ENCODE measurements around the gene UFSP1.

UFSP1 gene

GRCh38 chr7:100881136-100881535 lies 8.4 kb downstream of the UFSP1 start:
- H3K27ac ChIP-seq (ENCODE audit: low read depth in 2 of 2, low read length in 2 of 2) = no peak overlapping the region

DNA sequence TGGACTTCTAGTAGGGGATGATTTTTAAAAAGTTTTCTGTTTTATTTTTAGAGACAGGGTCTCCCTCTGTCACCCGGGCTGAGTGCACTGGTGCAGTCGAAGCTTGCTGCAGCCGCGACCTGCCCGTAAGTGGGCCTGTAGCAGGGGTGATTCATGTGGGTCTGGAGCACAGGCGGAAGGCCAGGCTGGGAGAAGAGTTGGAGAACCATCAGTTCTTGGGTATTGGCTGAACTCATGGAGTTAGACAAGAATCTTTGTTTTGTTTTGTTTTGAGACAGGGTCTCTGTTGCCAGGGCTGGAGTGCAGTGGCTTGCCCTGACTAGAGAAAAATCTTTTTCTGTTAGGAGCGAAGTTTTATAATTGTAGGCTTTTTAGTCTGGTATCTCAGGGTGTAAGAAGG lies 8.9 kb downstream of the UFSP1 start:
- Histone ChIP-seq H3K9me3 (ENCODE audit: control insufficient read depth in 2 of 2, low read length in 2 of 2) (no peaks in the 10 kb centered on the region), H3K36me3 (ENCODE audit: control insufficient read depth in 2 of 2, insufficient read depth in 2 of 2, low read length in 2 of 2) (peaks cover 51 to 57% of the 10 kb centered on the region in 2 donors), H3K27ac (ENCODE audit: low read depth in 2 of 2, low read length in 2 of 2) (no peak overlapping the region), H3K9ac (ENCODE audit: low read depth in 1 of 2, low read length in 2 of 2) (no peak overlapping the region), H3K4me1 (ENCODE audit: control insufficient read depth in 2 of 2, insufficient read depth in 2 of 2, low read length in 2 of 2) (peaks cover 9 to 12% of the 10 kb centered on the region in 2 donors), H3K4me3 (ENCODE audit: low read length in 2 of 2) (no peak overlapping the region), H3K27me3 (ENCODE audit: control insufficient read depth in 2 of 2, insufficient read depth in 2 of 2, low read length in 2 of 2) (no peaks in the 10 kb centered on the region)

More at GRCh38 chr7:100881136-100881535, 8.4 kb downstream of the UFSP1 start:
- Histone ChIP-seq H3K4me3 (ENCODE audit: low read length in 2 of 2) (no peak overlapping the region), H3K36me3 (ENCODE audit: control insufficient read depth in 2 of 2, insufficient read depth in 2 of 2, low read length in 2 of 2) (peaks cover 56 to 62% of the 10 kb centered on the region in 2 donors), H3K27me3 (ENCODE audit: control insufficient read depth in 2 of 2, insufficient read depth in 2 of 2, low read length in 2 of 2) (no peaks in the 10 kb centered on the region), H3K9ac (ENCODE audit: low read depth in 1 of 2, low read length in 2 of 2) (no peak overlapping the region), H3K9me3 (ENCODE audit: control insufficient read depth in 2 of 2, low read length in 2 of 2) (no peaks in the 10 kb centered on the region), H3K4me1 (ENCODE audit: control insufficient read depth in 2 of 2, insufficient read depth in 2 of 2, low read length in 2 of 2) (peaks cover 6 to 7% of the 10 kb centered on the region in 2 donors)

GRCh38 chr7:100879685-100880261 lies 9.7 kb downstream of the UFSP1 start:
- no peaks in the 10 kb centered on the region for H3K27me3 ChIP-seq (ENCODE audit: control insufficient read depth in 2 of 2, insufficient read depth in 2 of 2, low read length in 2 of 2)
- no peak overlapping the region for H3K4me3 ChIP-seq (ENCODE audit: low read length in 2 of 2)
- peaks cover 42 to 48% of the 10 kb centered on the region in 2 donors for H3K36me3 ChIP-seq (ENCODE audit: control insufficient read depth in 2 of 2, insufficient read depth in 2 of 2, low read length in 2 of 2)
- no peaks in the 10 kb centered on the region for H3K9me3 ChIP-seq (ENCODE audit: control insufficient read depth in 2 of 2, low read length in 2 of 2)
- no peak overlapping the region for H3K9ac ChIP-seq (ENCODE audit: low read depth in 1 of 2, low read length in 2 of 2)
- H3K4me1 ChIP-seq (ENCODE audit: control insufficient read depth in 2 of 2, insufficient read depth in 2 of 2, low read length in 2 of 2) = peaks cover 12 to 14% of the 10 kb centered on the region in 2 donors
- H3K27ac ChIP-seq (ENCODE audit: low read depth in 2 of 2, low read length in 2 of 2) = no peak overlapping the region

- Histone ChIP-seq H3K36me3 (ENCODE audit: control insufficient read depth in 2 of 2, insufficient read depth in 2 of 2, low read length in 2 of 2) (peaks cover 31 to 42% of the 10 kb centered on the region in 2 donors), H3K27me3 (ENCODE audit: control insufficient read depth in 2 of 2, insufficient read depth in 2 of 2, low read length in 2 of 2) (no peaks in the 10 kb centered on the region), H3K4me1 (ENCODE audit: control insufficient read depth in 2 of 2, insufficient read depth in 2 of 2, low read length in 2 of 2) (peaks cover 17 to 24% of the 10 kb centered on the region in 2 donors), H3K9ac (ENCODE audit: low read depth in 1 of 2, low read length in 2 of 2) (no peak overlapping the region), H3K27ac (ENCODE audit: low read depth in 2 of 2, low read length in 2 of 2) (no peak overlapping the region), H3K4me3 (ENCODE audit: low read length in 2 of 2) (no peak overlapping the region), H3K9me3 (ENCODE audit: control insufficient read depth in 2 of 2, low read length in 2 of 2) (no peaks in the 10 kb centered on the region)
Observed at GRCh38 chr7:100878685-100879084, 10.8 kb downstream of the UFSP1 start.

DNA sequence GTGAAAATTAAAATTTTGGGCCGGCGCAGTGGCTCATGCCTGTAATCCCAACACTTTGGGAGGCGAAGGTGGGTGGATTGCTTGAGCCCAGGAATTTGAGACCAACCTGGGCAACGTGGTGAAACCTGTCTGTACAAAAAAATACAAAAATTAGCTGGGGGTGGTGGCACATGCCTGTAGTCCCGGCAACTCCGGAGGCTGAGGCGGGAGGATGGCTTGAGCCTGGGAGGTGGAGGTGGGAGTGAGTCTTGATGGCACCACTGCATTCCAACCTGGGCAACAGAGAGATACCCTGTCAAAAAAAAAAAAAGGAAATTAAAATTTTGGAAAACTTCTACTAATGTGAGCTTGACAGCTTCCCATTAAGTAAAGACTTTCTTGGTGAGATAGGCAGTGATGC lies 11.5 kb downstream of the UFSP1 start:
- Histone ChIP-seq H3K27me3 (ENCODE audit: control insufficient read depth in 2 of 2, insufficient read depth in 2 of 2, low read length in 2 of 2) (no peaks in the 10 kb centered on the region), H3K9ac (ENCODE audit: low read depth in 1 of 2, low read length in 2 of 2) (no peak overlapping the region), H3K4me3 (ENCODE audit: low read length in 2 of 2) (no peak overlapping the region), H3K4me1 (ENCODE audit: control insufficient read depth in 2 of 2, insufficient read depth in 2 of 2, low read length in 2 of 2) (peaks cover 17 to 24% of the 10 kb centered on the region in 2 donors), H3K36me3 (ENCODE audit: control insufficient read depth in 2 of 2, insufficient read depth in 2 of 2, low read length in 2 of 2) (peaks cover 24 to 35% of the 10 kb centered on the region in 2 donors), H3K27ac (ENCODE audit: low read depth in 2 of 2, low read length in 2 of 2) (no peak overlapping the region), H3K9me3 (ENCODE audit: control insufficient read depth in 2 of 2, low read length in 2 of 2) (no peaks in the 10 kb centered on the region)

DNA sequence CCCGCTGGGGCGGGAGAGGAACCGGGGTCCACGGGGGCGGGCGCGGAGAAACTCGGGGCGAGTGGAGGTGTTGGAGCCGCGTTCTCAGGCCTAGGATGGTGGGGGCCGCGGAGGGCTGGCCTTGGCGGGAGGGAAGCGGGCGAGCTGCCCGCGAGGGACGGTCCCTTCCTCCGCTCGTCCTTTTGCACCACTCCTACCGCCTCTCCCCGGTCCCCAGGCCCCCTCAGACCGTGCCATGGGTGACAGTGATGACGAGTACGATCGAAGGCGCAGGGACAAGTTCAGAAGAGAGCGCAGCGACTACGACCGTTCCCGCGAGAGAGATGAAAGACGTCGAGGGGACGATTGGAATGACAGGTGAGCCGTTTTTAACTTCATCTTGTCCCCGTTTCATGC lies 14.2 kb downstream of the UFSP1 start:
- H3K36me3 ChIP-seq (ENCODE audit: control insufficient read depth in 2 of 2, insufficient read depth in 2 of 2, low read length in 2 of 2) = peaks cover 23 to 29% of the 10 kb centered on the region in 2 donors
- H3K27me3 ChIP-seq (ENCODE audit: control insufficient read depth in 2 of 2, insufficient read depth in 2 of 2, low read length in 2 of 2) = no peaks in the 10 kb centered on the region
- peaks cover 17 to 24% of the 10 kb centered on the region in 2 donors for H3K4me1 ChIP-seq (ENCODE audit: control insufficient read depth in 2 of 2, insufficient read depth in 2 of 2, low read length in 2 of 2)
- H3K27ac ChIP-seq (ENCODE audit: low read depth in 2 of 2, low read length in 2 of 2) = peak overlapping the region; percentile 96 to 97
- peak overlapping the region; percentile 91 to 97 for H3K9ac ChIP-seq (ENCODE audit: low read depth in 1 of 2, low read length in 2 of 2)
- no peaks in the 10 kb centered on the region for H3K9me3 ChIP-seq (ENCODE audit: control insufficient read depth in 2 of 2, low read length in 2 of 2)
- peak overlapping the region; percentile 94 to 96 for H3K4me3 ChIP-seq (ENCODE audit: low read length in 2 of 2)

DNA sequence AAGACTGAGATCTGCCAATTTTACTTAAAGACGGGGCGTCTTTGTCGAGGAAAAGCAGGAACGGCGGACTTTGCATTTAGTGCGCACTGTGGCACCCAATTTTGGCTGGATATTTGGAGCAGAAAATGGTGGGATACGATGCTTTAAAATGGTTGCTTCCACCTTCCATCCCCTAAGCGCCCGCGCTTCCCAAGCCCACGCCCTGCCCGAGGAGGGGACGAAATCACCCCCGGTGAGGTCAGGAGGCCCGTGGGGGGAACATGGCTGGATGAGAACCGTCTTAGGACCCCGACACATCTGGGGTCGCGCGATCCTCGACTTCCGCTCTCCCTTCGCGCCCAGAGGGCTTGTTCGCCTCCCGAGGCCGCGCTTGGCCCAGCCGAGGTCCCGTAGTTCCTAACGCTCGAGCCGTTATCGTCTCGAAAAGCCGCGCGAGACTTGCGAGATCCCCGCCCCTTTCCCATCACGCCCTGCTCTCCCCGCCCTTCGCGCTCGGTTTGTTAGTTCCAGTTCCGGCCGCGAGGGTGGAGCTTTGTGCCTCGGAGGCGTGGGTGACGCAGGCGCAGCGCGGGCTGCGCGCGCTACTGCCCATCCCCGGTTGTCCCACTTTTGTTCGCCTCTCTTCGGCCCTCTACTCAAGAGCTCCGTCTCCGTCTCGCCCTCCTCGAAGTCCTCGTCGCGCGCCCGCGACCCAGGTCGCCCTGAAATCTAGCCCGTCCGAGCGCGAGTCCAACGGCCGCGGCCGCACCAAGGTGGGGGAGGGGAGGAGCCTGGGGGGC lies 14.7 kb downstream of the UFSP1 start, which contains the start of gene SRRT:
TSS of gene SRRT (plus strand) at position 527 of the 779 bp plus-strand sequence. CDS start 488 bp downstream, outside the sequence.
- Histone ChIP-seq H3K27me3 (ENCODE audit: control insufficient read depth in 2 of 2, insufficient read depth in 2 of 2, low read length in 2 of 2) (no peaks in the 10 kb centered on the region), H3K9ac (ENCODE audit: low read depth in 1 of 2, low read length in 2 of 2) (peak within 1 kb of the TSS; percentile 91 to 97), H3K36me3 (ENCODE audit: control insufficient read depth in 2 of 2, insufficient read depth in 2 of 2, low read length in 2 of 2) (peaks cover 21 to 29% of the 10 kb centered on the region in 2 donors), H3K4me3 (ENCODE audit: low read length in 2 of 2) (peak within 1 kb of the TSS; percentile 94 to 96), H3K9me3 (ENCODE audit: control insufficient read depth in 2 of 2, low read length in 2 of 2) (no peaks in the 10 kb centered on the region), H3K4me1 (ENCODE audit: control insufficient read depth in 2 of 2, insufficient read depth in 2 of 2, low read length in 2 of 2) (peaks cover 17 to 24% of the 10 kb centered on the region in 2 donors), H3K27ac (ENCODE audit: low read depth in 2 of 2, low read length in 2 of 2) (peak within 1 kb of the TSS; percentile 96 to 97)

- H3K27me3 ChIP-seq (ENCODE audit: control insufficient read depth in 2 of 2, insufficient read depth in 2 of 2, low read length in 2 of 2) = no peaks in the 10 kb centered on the region
- H3K4me1 ChIP-seq (ENCODE audit: control insufficient read depth in 2 of 2, insufficient read depth in 2 of 2, low read length in 2 of 2) = peaks cover 17 to 24% of the 10 kb centered on the region in 2 donors
- H3K9ac ChIP-seq (ENCODE audit: low read depth in 1 of 2, low read length in 2 of 2) = peak overlapping the region; percentile 91 to 97
- H3K27ac ChIP-seq (ENCODE audit: low read depth in 2 of 2, low read length in 2 of 2) = peak overlapping the region; percentile 96 to 97
- peaks cover 20 to 24% of the 10 kb centered on the region in 2 donors for H3K36me3 ChIP-seq (ENCODE audit: control insufficient read depth in 2 of 2, insufficient read depth in 2 of 2, low read length in 2 of 2)
- H3K4me3 ChIP-seq (ENCODE audit: low read length in 2 of 2) = peak overlapping the region; percentile 94 to 96
- H3K9me3 ChIP-seq (ENCODE audit: control insufficient read depth in 2 of 2, low read length in 2 of 2) = no peaks in the 10 kb centered on the region
Observed at GRCh38 chr7:100874300-100874576, 15.3 kb downstream of the UFSP1 start.

DNA sequence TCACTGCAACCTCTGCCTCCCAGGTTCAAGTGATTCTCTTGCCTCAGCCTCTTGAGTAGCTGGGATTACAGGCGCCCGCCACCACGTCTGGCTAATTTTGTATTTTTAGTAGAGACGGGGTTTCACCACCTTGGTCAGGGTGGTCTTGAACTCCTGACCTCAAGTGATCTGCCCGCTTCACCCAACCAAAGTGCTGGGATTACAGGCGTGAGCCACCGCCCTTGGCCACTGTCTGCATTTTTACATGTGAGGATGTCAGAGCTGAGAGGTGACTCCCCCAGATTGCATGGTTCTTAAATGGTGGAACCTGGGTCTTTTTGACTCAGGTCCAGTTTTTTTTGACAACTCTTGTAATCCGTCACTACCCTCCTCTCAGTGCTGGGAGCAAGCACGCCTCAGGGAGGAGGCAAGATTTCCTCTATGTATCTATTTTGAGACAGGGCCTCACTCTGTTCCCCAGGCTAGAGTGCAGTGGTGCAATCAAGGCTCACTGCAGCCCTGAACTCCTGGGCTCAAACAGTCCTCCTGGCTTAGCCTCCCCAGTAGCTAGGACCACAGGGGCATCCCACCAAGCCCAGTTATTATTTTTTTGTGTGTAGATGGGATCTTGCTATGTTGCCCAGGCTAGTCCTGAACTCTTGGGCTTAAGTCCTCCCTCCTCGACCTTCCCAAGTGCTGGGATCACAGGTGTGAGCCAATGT lies 15.8 kb downstream of the UFSP1 start:
- Histone ChIP-seq H3K4me3 (ENCODE audit: low read length in 2 of 2) (peak overlapping the region in 1 of 2 donors; percentile 94), H3K9me3 (ENCODE audit: control insufficient read depth in 2 of 2, low read length in 2 of 2) (no peaks in the 10 kb centered on the region), H3K27ac (ENCODE audit: low read depth in 2 of 2, low read length in 2 of 2) (peak overlapping the region; percentile 96 to 97), H3K4me1 (ENCODE audit: control insufficient read depth in 2 of 2, insufficient read depth in 2 of 2, low read length in 2 of 2) (peaks cover 17 to 24% of the 10 kb centered on the region in 2 donors), H3K9ac (ENCODE audit: low read depth in 1 of 2, low read length in 2 of 2) (peak overlapping the region in 1 of 2 donors; percentile 97), H3K36me3 (ENCODE audit: control insufficient read depth in 2 of 2, insufficient read depth in 2 of 2, low read length in 2 of 2) (peaks cover 19 to 20% of the 10 kb centered on the region in 2 donors), H3K27me3 (ENCODE audit: control insufficient read depth in 2 of 2, insufficient read depth in 2 of 2, low read length in 2 of 2) (no peaks in the 10 kb centered on the region)

Data from mucosa of rectum (tissue), 2 donors.